Measurements from ENCODE around the gene ANKRD39.

DNA sequence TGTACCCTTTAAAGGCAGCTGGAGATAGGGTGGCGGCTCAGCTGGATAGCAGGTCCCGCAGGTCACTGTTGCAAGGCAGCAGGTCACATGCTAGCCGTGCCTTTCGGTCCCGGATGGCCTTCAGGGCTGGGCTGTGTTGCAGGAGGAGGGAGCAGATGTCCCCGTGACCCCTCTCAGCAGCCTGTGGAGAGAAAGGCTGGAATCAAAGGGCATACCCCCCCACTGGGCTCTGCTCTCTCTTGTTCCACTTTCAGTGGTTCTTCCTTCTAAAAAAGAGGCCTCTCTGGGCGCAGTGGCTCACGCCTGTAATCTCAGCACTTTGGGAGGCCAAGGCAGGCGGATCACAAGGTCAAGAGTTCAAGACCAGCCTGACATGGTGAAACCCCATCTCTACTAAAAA, 9.6 kb downstream of the ANKRD39 start:
- TF ChIP-seq, protein P1, sequence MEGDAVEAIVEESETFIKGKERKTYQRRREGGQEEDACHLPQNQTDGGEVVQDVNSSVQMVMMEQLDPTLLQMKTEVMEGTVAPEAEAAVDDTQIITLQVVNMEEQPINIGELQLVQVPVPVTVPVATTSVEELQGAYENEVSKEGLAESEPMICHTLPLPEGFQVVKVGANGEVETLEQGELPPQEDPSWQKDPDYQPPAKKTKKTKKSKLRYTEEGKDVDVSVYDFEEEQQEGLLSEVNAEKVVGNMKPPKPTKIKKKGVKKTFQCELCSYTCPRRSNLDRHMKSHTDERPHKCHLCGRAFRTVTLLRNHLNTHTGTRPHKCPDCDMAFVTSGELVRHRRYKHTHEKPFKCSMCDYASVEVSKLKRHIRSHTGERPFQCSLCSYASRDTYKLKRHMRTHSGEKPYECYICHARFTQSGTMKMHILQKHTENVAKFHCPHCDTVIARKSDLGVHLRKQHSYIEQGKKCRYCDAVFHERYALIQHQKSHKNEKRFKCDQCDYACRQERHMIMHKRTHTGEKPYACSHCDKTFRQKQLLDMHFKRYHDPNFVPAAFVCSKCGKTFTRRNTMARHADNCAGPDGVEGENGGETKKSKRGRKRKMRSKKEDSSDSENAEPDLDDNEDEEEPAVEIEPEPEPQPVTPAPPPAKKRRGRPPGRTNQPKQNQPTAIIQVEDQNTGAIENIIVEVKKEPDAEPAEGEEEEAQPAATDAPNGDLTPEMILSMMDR (IDR thresholded peaks at IDR 0.05; ENCODE audit: low read length): no peak
- TF ChIP-seq EZH2 (optimal IDR thresholded peaks at IDR 0.05; ENCODE audit: low read depth, low read length) (no peak), EZH2phosphoT487 (IDR thresholded peaks at IDR 0.05; ENCODE audit: low read length) (no peak)
